Measurements from ENCODE around the gene PPM1H.

The PPM1H gene

GRCh38 chr12:62654326-62655241 lies 280.4 kb downstream of the PPM1H start:
- no peak for DNase-seq
- Histone ChIP-seq H3K27me3 (replicated peaks; ENCODE audit: control insufficient read depth, insufficient read depth, low read length, poor library complexity, severe bottlenecking) (no peaks in the 10 kb centered on the region), H3K4me3 (ENCODE audit: insufficient read depth, low read depth, low read length, poor library complexity, severe bottlenecking) (no peak overlapping the region), H3K9me3 (ENCODE audit: control insufficient read depth, low read length) (no peaks in the 10 kb centered on the region), H3K27ac (ENCODE audit: insufficient read depth, low read length, poor library complexity, severe bottlenecking) (no peak overlapping the region), H3K36me3 (ENCODE audit: control insufficient read depth, insufficient read depth, low read length) (no peaks in the 10 kb centered on the region), H3K4me1 (ENCODE audit: control insufficient read depth, insufficient read depth, low read length, poor library complexity, severe bottlenecking) (no peaks in the 10 kb centered on the region)

DNA sequence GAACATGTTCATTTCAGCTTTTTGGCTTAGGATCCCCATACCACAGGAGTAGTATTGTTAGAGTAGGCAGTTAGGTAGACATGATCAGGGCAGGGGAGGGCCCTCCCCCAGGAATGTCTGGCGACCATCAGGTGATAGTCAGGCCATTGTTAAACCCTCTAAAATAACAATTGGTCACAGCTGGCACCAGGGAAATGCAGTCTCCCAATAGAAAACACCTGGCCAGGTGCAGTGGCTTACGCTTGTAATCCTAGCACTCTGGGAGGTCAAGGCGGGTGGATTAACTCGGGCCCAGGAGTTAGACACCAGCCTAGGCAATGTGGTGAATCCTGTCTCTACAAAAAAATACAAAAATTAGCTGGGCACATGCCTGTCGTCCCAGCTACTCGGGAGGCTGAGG lies 281.2 kb downstream of the PPM1H start:
- H3K27me3 ChIP-seq (replicated peaks; ENCODE audit: control insufficient read depth, insufficient read depth, low read length, poor library complexity, severe bottlenecking): no peaks in the 10 kb centered on the region
- no peaks in the 10 kb centered on the region for H3K36me3 ChIP-seq (ENCODE audit: control insufficient read depth, insufficient read depth, low read length)
- no peak overlapping the region for H3K4me3 ChIP-seq (ENCODE audit: insufficient read depth, low read depth, low read length, poor library complexity, severe bottlenecking)
- H3K4me1 ChIP-seq (ENCODE audit: control insufficient read depth, insufficient read depth, low read length, poor library complexity, severe bottlenecking): no peaks in the 10 kb centered on the region
- H3K9me3 ChIP-seq (ENCODE audit: control insufficient read depth, low read length): no peaks in the 10 kb centered on the region
- DNase-seq: no peak
- no peak overlapping the region for H3K27ac ChIP-seq (ENCODE audit: insufficient read depth, low read length, poor library complexity, severe bottlenecking)

DNA sequence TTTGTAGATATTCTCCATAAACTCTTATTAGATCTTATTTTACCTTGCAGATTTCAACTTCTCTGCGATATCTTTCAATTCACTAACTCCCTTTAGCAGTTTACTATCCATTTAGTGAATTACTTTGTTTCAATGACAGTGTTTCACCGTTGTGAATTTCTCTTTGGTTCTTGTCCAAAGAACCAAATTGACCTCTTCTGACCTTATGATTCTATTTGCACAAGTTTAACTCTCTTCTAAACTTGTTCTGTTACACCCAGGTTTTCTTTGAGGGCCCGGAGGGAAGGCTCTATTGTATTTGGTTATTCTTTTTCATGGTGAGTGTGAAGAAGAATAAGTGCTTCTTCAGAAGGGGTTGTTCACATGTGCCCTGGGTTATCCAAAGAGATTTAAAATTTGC lies 281.6 kb downstream of the PPM1H start:
- Histone ChIP-seq H3K27ac (ENCODE audit: insufficient read depth, low read length, poor library complexity, severe bottlenecking) (no peak overlapping the region), H3K4me1 (ENCODE audit: control insufficient read depth, insufficient read depth, low read length, poor library complexity, severe bottlenecking) (no peaks in the 10 kb centered on the region), H3K36me3 (ENCODE audit: control insufficient read depth, insufficient read depth, low read length) (no peaks in the 10 kb centered on the region), H3K4me3 (ENCODE audit: insufficient read depth, low read depth, low read length, poor library complexity, severe bottlenecking) (no peak overlapping the region), H3K27me3 (replicated peaks; ENCODE audit: control insufficient read depth, insufficient read depth, low read length, poor library complexity, severe bottlenecking) (no peaks in the 10 kb centered on the region), H3K9me3 (ENCODE audit: control insufficient read depth, low read length) (no peaks in the 10 kb centered on the region)
- no peak for DNase-seq

- DNase-seq: no peak
- Histone ChIP-seq H3K9me3 (ENCODE audit: control insufficient read depth, low read length) (no peaks in the 10 kb centered on the region), H3K27me3 (replicated peaks; ENCODE audit: control insufficient read depth, insufficient read depth, low read length, poor library complexity, severe bottlenecking) (no peaks in the 10 kb centered on the region), H3K4me1 (ENCODE audit: control insufficient read depth, insufficient read depth, low read length, poor library complexity, severe bottlenecking) (no peaks in the 10 kb centered on the region), H3K4me3 (ENCODE audit: insufficient read depth, low read depth, low read length, poor library complexity, severe bottlenecking) (no peak overlapping the region), H3K36me3 (ENCODE audit: control insufficient read depth, insufficient read depth, low read length) (no peaks in the 10 kb centered on the region), H3K27ac (ENCODE audit: insufficient read depth, low read length, poor library complexity, severe bottlenecking) (no peak overlapping the region)
Measured at GRCh38 chr12:62651138-62651537, 283.8 kb downstream of the PPM1H start.

DNA sequence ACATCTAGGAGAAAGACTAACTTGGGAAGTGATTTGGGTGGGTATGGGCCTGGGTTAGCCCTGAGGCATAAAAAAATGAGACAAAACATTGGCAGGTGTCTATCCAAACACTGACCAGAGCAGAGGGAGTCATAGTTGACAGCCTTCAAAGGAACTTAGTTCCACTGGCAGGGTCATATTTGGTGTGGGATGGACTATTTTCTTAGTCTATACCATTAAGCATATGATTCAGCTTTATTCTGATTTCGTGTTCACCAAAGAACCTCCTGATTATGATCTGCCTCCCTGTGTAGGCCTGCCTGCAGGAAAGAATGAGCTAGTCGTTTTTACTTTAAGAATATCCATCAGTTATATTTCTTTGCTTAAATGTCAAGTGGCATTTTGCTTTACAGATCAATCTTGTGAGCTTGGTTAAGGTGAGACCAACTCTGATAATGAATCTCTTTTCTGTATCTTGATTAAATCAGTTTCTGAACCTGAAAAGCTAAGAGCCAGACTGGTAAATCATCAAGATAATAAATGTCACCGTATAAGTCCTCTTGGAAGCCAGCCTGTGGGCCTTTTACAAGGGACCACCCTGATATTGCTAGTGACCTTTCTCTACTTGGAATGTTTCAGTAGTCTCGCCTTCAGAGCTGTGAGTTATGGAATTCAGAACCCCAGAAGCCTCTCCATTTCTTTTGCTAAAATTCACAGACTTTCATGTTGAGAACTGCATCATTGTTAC lies 285.4 kb downstream of the PPM1H start:
- no peak for DNase-seq
- Histone ChIP-seq H3K27me3 (replicated peaks; ENCODE audit: control insufficient read depth, insufficient read depth, low read length, poor library complexity, severe bottlenecking) (no peaks in the 10 kb centered on the region), H3K4me3 (ENCODE audit: insufficient read depth, low read depth, low read length, poor library complexity, severe bottlenecking) (no peak overlapping the region), H3K9me3 (ENCODE audit: control insufficient read depth, low read length) (no peaks in the 10 kb centered on the region), H3K27ac (ENCODE audit: insufficient read depth, low read length, poor library complexity, severe bottlenecking) (no peak overlapping the region), H3K36me3 (ENCODE audit: control insufficient read depth, insufficient read depth, low read length) (no peaks in the 10 kb centered on the region), H3K4me1 (ENCODE audit: control insufficient read depth, insufficient read depth, low read length, poor library complexity, severe bottlenecking) (no peaks in the 10 kb centered on the region)

- H3K27ac ChIP-seq (ENCODE audit: insufficient read depth, low read length, poor library complexity, severe bottlenecking): no peak overlapping the region
- H3K9me3 ChIP-seq (ENCODE audit: control insufficient read depth, low read length): no peaks in the 10 kb centered on the region
- no peaks in the 10 kb centered on the region for H3K27me3 ChIP-seq (replicated peaks; ENCODE audit: control insufficient read depth, insufficient read depth, low read length, poor library complexity, severe bottlenecking)
- no peaks in the 10 kb centered on the region for H3K4me1 ChIP-seq (ENCODE audit: control insufficient read depth, insufficient read depth, low read length, poor library complexity, severe bottlenecking)
- no peaks in the 10 kb centered on the region for H3K36me3 ChIP-seq (ENCODE audit: control insufficient read depth, insufficient read depth, low read length)
- H3K4me3 ChIP-seq (ENCODE audit: insufficient read depth, low read depth, low read length, poor library complexity, severe bottlenecking): no peak overlapping the region
- DNase-seq: no peak
Measured at GRCh38 chr12:62647586-62647985, 287.4 kb downstream of the PPM1H start.

DNA sequence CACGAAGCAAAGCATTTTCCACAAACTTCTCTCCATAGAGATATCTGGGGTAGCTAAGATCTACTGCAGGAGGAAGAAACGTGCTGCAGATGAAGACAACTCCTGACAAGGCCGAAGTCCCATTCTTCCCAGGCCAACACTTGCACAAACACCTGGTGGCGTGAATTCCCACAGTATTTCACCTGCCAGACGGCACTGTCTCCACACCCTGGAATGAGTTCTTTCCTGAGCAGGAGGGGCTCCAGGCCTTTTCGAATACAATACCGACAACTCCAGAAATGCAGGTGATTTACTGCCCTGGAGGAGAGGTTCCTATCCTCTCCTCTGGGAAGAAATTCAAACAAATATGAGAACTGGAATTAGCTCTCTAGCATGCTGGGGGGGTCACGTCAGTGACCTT lies 288.4 kb downstream of the PPM1H start:
- H3K27ac ChIP-seq (ENCODE audit: insufficient read depth, low read length, poor library complexity, severe bottlenecking): no peak overlapping the region
- H3K4me3 ChIP-seq (ENCODE audit: insufficient read depth, low read depth, low read length, poor library complexity, severe bottlenecking): no peak overlapping the region
- DNase-seq: no peak
- no peaks in the 10 kb centered on the region for H3K27me3 ChIP-seq (replicated peaks; ENCODE audit: control insufficient read depth, insufficient read depth, low read length, poor library complexity, severe bottlenecking)
- H3K36me3 ChIP-seq (ENCODE audit: control insufficient read depth, insufficient read depth, low read length): no peaks in the 10 kb centered on the region
- H3K9me3 ChIP-seq (ENCODE audit: control insufficient read depth, low read length): no peaks in the 10 kb centered on the region
- no peaks in the 10 kb centered on the region for H3K4me1 ChIP-seq (ENCODE audit: control insufficient read depth, insufficient read depth, low read length, poor library complexity, severe bottlenecking)

DNA sequence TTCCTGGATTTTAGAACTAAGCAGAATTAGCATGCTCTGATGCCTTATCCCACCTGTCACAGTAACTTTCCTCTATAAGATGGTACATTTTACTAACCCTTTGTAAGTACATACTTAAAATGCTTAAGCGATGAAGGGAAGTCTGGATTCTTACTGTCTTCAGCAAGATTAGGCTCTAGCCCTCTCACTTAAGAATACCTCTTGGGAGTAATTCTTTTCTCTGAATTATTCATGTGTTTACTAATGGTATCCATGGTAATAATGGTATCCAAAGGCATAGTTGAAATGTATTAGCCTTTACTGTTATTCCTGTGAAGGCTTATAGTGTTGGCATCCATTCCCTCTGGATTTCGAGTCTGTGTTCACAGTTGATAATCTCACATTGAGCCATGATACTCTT lies 291.5 kb downstream of the PPM1H start:
- Histone ChIP-seq H3K9me3 (ENCODE audit: control insufficient read depth, low read length) (no peaks in the 10 kb centered on the region), H3K27ac (ENCODE audit: insufficient read depth, low read length, poor library complexity, severe bottlenecking) (no peak overlapping the region), H3K27me3 (replicated peaks; ENCODE audit: control insufficient read depth, insufficient read depth, low read length, poor library complexity, severe bottlenecking) (no peaks in the 10 kb centered on the region), H3K4me1 (ENCODE audit: control insufficient read depth, insufficient read depth, low read length, poor library complexity, severe bottlenecking) (peaks cover 8% of the 10 kb centered on the region), H3K36me3 (ENCODE audit: control insufficient read depth, insufficient read depth, low read length) (no peaks in the 10 kb centered on the region), H3K4me3 (ENCODE audit: insufficient read depth, low read depth, low read length, poor library complexity, severe bottlenecking) (no peak overlapping the region)
- no peak for DNase-seq

DNA sequence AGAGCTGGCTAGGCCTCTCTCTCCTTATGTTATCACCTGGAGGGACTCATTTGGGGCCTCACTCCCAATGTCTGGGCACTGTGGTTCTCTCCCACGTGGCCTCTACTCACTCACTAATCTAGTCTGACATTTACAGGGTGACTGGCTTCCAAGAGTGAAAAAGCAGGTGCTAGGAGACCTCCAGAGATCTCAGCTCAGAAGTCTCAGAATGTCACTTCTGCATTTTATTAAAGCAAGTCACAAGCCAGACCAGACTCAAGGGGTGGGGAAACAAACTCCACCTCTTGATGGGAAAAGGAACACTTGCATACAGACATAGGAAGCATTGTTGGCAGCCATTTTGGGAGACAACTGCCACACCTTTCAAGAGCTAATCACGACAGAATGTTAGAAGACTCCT lies 292.5 kb downstream of the PPM1H start:
- Histone ChIP-seq H3K27me3 (replicated peaks; ENCODE audit: control insufficient read depth, insufficient read depth, low read length, poor library complexity, severe bottlenecking) (no peaks in the 10 kb centered on the region), H3K9me3 (ENCODE audit: control insufficient read depth, low read length) (no peaks in the 10 kb centered on the region), H3K27ac (ENCODE audit: insufficient read depth, low read length, poor library complexity, severe bottlenecking) (no peak overlapping the region), H3K4me3 (ENCODE audit: insufficient read depth, low read depth, low read length, poor library complexity, severe bottlenecking) (no peak overlapping the region), H3K36me3 (ENCODE audit: control insufficient read depth, insufficient read depth, low read length) (no peaks in the 10 kb centered on the region), H3K4me1 (ENCODE audit: control insufficient read depth, insufficient read depth, low read length, poor library complexity, severe bottlenecking) (peaks cover 8% of the 10 kb centered on the region)
- DNase-seq: no peak

DNA sequence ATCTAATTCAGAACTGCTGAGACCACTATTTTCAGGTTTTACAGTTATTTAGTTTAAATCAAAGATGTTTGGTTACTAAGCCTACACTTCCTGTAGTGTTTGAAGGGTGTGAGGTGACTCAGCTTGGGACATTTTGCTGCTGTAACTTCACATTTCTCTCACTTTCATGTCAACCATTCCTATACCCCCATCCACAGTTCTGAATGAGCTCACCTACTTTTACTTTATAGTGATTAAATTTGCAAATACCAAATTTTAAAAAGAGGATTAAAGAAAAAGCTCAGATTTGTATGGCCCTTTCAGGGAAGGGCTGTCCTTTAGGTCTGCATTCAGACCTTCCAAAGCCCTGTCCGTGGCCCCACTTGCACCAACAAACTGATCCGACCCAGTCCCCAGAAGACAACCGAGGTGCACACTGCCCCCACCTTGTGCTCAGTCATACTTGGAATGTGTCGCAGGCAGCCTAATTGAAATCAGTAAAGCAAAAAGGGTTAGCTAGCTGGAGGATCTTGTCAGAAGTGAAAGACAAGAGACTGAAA lies 294.0 kb downstream of the PPM1H start:
- Histone ChIP-seq H3K27me3 (replicated peaks; ENCODE audit: control insufficient read depth, insufficient read depth, low read length, poor library complexity, severe bottlenecking) (no peaks in the 10 kb centered on the region), H3K27ac (ENCODE audit: insufficient read depth, low read length, poor library complexity, severe bottlenecking) (no peak overlapping the region), H3K4me3 (ENCODE audit: insufficient read depth, low read depth, low read length, poor library complexity, severe bottlenecking) (peak overlapping the region; percentile 30), H3K4me1 (ENCODE audit: control insufficient read depth, insufficient read depth, low read length, poor library complexity, severe bottlenecking) (peaks cover 8% of the 10 kb centered on the region), H3K9me3 (ENCODE audit: control insufficient read depth, low read length) (no peaks in the 10 kb centered on the region), H3K36me3 (ENCODE audit: control insufficient read depth, insufficient read depth, low read length) (no peaks in the 10 kb centered on the region)
- DNase-seq: no peak

Measured in effector memory CD4-positive, alpha-beta T cell (primary cell).